PC-9 (cell line): ENCODE data around the gene RSBN1.
"Not testable (repeated sequence)": the region's sequence is repeated elsewhere in the genome, so short reads cannot be mapped to it uniquely, and the experiment has no call there.

ENCODE experiments used
- CTCF ChIP-seq: fragments of 200-600 bp; sonication (generic); conservative IDR thresholded peaks from 2 replicates; pipeline ENCODE4 v1.6.1; 2017; ENCODE audit warnings: mixed run types, antibody characterized with exemption, mild to moderate bottlenecking, moderate library complexity
- EZH2 ChIP-seq: fragments of 200-600 bp; sonication (generic); IDR thresholded peaks from 2 replicates; pipeline ENCODE4 v1.8.0; 2017; ENCODE audit warnings: antibody characterized with exemption, low read depth

- not testable (repeated sequence) for TF ChIP-seq CTCF, EZH2
Measured at GRCh38 chr1:113753333-113753732, 58.9 kb downstream of the RSBN1 start.
